GM23338 (cell line): ENCODE measurements around the gene ERVMER34-1. TPM values are rescaled to one million over a fixed set of nuclear protein-coding genes. Genes with fewer than 3 reads are reported as not detected.

Experiments used
- ATAC-seq: fragments of 200-7000 bp; cut with Tn5 transposase; 3 replicates; pipeline ENCODE4 v1.9.1; 2020
- DNase-seq: peaks from one replicate; pipeline ENCODE4 v3.0.0-alpha.2; 2015; ENCODE audit warnings: low spot score
- H2AFZ ChIP-seq: fragments of 200-600 bp; sonication (generic); 2 replicates; pipeline ENCODE4 v1.8.0; 2016; ENCODE audit warnings: antibody characterized with exemption, mild to moderate bottlenecking, moderate library complexity
- H3F3A ChIP-seq: fragments of 200-600 bp; sonication (generic); replicated peaks from 2 replicates; pipeline ENCODE4 v1.8.0; 2017; ENCODE audit warnings: antibody characterized with exemption, mixed run types, low read depth
- H3K27ac ChIP-seq: fragments of 200-600 bp; sonication (generic); 2 replicates; pipeline ENCODE4 v1.6.1; 2016; ENCODE audit warnings: low read depth
- H3K27me3 ChIP-seq: fragments of 200-600 bp; sonication (generic); 2 replicates; pipeline ENCODE4 v1.8.0; 2016; ENCODE audit warnings: mild to moderate bottlenecking, mixed run types, moderate library complexity; ENCODE audit not compliant: insufficient read depth
- H3K36me3 ChIP-seq: fragments of 200-600 bp; sonication (generic); 2 replicates; pipeline ENCODE4 v1.8.0; 2016; ENCODE audit warnings: mild to moderate bottlenecking; ENCODE audit not compliant: insufficient read depth
- H3K4me1 ChIP-seq: fragments of 200-600 bp; sonication (generic); 2 replicates; pipeline ENCODE4 v1.8.0; 2016; ENCODE audit warnings: mild to moderate bottlenecking, moderate library complexity; ENCODE audit not compliant: insufficient read depth
- H3K4me2 ChIP-seq: fragments of 200-600 bp; sonication (generic); 2 replicates; pipeline ENCODE4 v1.7.1; 2017; ENCODE audit warnings: mixed run types
- H3K4me3 ChIP-seq: fragments of 200-600 bp; sonication (generic); 2 replicates; pipeline ENCODE4 v1.6.1; 2016; ENCODE audit warnings: mixed run types
- H3K79me2 ChIP-seq: fragments of 200-600 bp; sonication (generic); replicated peaks from 2 replicates; pipeline ENCODE4 v1.8.0; 2017; ENCODE audit warnings: mild to moderate bottlenecking; ENCODE audit not compliant: insufficient read depth
- H3K9me2 ChIP-seq: fragments of 200-600 bp; sonication (generic); 2 replicates; pipeline ENCODE4 v1.8.0; 2017; ENCODE audit not compliant: insufficient read depth
- H4K20me1 ChIP-seq: fragments of 200-600 bp; sonication (generic); replicated peaks from 2 replicates; pipeline ENCODE4 v1.8.0; 2017; ENCODE audit warnings: mild to moderate bottlenecking; ENCODE audit not compliant: insufficient read depth
- H3K27ac Mint-ChIP-seq: 2 replicates; pipeline ENCODE4 v1.8.0; 2020; ENCODE audit warnings: inconsistent platforms, mild to moderate bottlenecking, moderate library complexity, mixed read lengths
- H3K27me3 Mint-ChIP-seq: 3 replicates; pipeline ENCODE4 v1.8.0; 2022; ENCODE audit warnings: low read depth, mild to moderate bottlenecking, moderate library complexity, mixed read lengths, inconsistent platforms; ENCODE audit not compliant: insufficient read depth, poor library complexity
- H3K36me3 Mint-ChIP-seq: 3 replicates; pipeline ENCODE4 v1.8.0; 2021; ENCODE audit warnings: low read depth, mild to moderate bottlenecking, inconsistent platforms, moderate library complexity, mixed read lengths
- H3K4me1 Mint-ChIP-seq: 3 replicates; pipeline ENCODE4 v1.8.0; 2020; ENCODE audit warnings: mild to moderate bottlenecking, inconsistent platforms, mixed read lengths
- H3K4me3 Mint-ChIP-seq: 3 replicates; pipeline ENCODE4 v1.8.0; 2021; ENCODE audit warnings: moderate library complexity, mild to moderate bottlenecking, inconsistent platforms, mixed read lengths
- H3K9me3 Mint-ChIP-seq: 3 replicates; pipeline ENCODE4 v1.8.0; 2020; ENCODE audit warnings: moderate library complexity, mild to moderate bottlenecking, inconsistent platforms, mixed read lengths
- CREB1 ChIP-seq: fragments of 250-450 bp; sonication (Bioruptor Pico); IDR thresholded peaks from 2 replicates; pipeline ENCODE4 v1.5.0; 2020; ENCODE audit warnings: low read depth, mild to moderate bottlenecking, moderate library complexity
- ETS1 ChIP-seq: IDR thresholded peaks from 2 replicates; pipeline ENCODE4 v1.6.1; 2016; ENCODE audit warnings: antibody characterized with exemption
- EZH2 ChIP-seq: fragments of 200-600 bp; sonication (generic); IDR thresholded peaks from one replicate; pipeline ENCODE4 v1.8.0; 2017; ENCODE audit warnings: antibody characterized with exemption, mild to moderate bottlenecking, low read depth; ENCODE audit not compliant: unreplicated experiment
- EZH2phosphoT487 ChIP-seq: fragments of 200-600 bp; sonication (generic); IDR thresholded peaks from one replicate; pipeline ENCODE4 v1.8.1; 2018; ENCODE audit warnings: antibody characterized with exemption; ENCODE audit not compliant: unreplicated experiment
- JUNB ChIP-seq: IDR thresholded peaks from one replicate; pipeline ENCODE4 v1.6.1; 2016; ENCODE audit warnings: antibody characterized with exemption; ENCODE audit not compliant: unreplicated experiment
- NANOG ChIP-seq: IDR thresholded peaks from 2 replicates; pipeline ENCODE4 v1.6.1; 2016; ENCODE audit warnings: antibody characterized with exemption, borderline replicate concordance
- STAT1 ChIP-seq: IDR thresholded peaks from one replicate; pipeline ENCODE4 v1.6.1; 2016; ENCODE audit warnings: antibody characterized with exemption; ENCODE audit not compliant: unreplicated experiment
- ZNF114 ChIP-seq: fragments of 250-450 bp; sonication (Bioruptor Pico); IDR thresholded peaks from 2 replicates; pipeline ENCODE4 v1.5.0; 2020; ENCODE audit warnings: mild to moderate bottlenecking, moderate library complexity
- ZNF331 ChIP-seq: fragments of 250-450 bp; sonication (Bioruptor Pico); IDR thresholded peaks from 2 replicates; pipeline ENCODE4 v1.5.0; 2020; ENCODE audit warnings: low read depth, mild to moderate bottlenecking, moderate library complexity
- polyA plus RNA-seq: library from polyadenylated mRNA; unstranded; fragments of >200 nt; fragmentation: Nextera tagmentation; extraction: Ambion mirVana; gene quantifications from 2 replicates; pipeline ENCODE4 v1.2.1, GENCODE V29; 2016
- total RNA-seq: library from RNA; depleted of rRNA; stranded (reverse); fragments of >200 nt; shearing (Covaris generic); gene quantifications from 2 replicates; pipeline ENCODE4 v1.2.3, GENCODE V29; 2014
- TF ChIP-seq, protein P1 (sequence below): IDR thresholded peaks from one replicate; pipeline ENCODE4 v1.6.1; 2018; ENCODE audit warnings: antibody characterized with exemption; ENCODE audit not compliant: unreplicated experiment
- TF ChIP-seq, protein P2 (sequence below), 2 experiments: fragments of 200-600 bp in 1 of 2; sonication (generic) in 1 of 2; conservative IDR thresholded peaks; 2 replicates each; pipeline versions ENCODE4 v1.5.1 to v1.6.1; 2016 to 2017; ENCODE audit warnings: antibody characterized with exemption in 2 of 2, low read depth in 2 of 2, mild to moderate bottlenecking in 2 of 2, moderate library complexity in 1 of 2
- TF ChIP-seq, protein P3 (sequence below): fragments of 250-450 bp; sonication (Bioruptor Pico); IDR thresholded peaks from 2 replicates; pipeline ENCODE4 v1.5.0; 2020; ENCODE audit warnings: mild to moderate bottlenecking, moderate library complexity

Gene ERVMER34-1
- total and polyA plus RNA-seq, 2 experiments from 2014 or later: 15.9 to 34.1 TPM

DNA sequence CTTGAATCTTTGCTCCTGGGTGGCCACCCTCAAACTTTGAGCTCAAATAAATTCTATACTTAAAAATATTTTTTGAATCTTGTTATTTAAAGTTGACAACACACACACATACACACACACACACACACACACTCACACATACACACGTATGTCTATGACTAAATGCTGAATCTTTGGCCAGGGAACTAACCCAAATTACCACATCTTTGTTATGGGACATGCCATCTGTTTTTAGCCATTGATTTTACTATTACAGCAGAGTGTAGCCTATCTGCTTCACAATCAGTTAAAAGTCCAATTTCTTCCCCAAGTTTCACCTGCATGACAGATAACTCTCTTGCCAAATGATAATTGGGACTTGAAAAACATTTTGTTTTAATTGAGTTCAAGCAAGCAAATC is 47.1 kb downstream of the ERVMER34-1 start (continued):
- TF ChIP-seq ETS1: no peak

- Histone ChIP-seq H2AFZ (no peak overlapping the region), H3K36me3 (no peaks in the 10 kb centered on the region), H3K27ac (no peak overlapping the region), H3K27me3 (no peaks in the 10 kb centered on the region), H3K9me2 (no peaks in the 10 kb centered on the region; the same call in 1 of the 2 replicates), H3K4me3 (no peak overlapping the region), H3K4me1 (peaks cover 11% of the 10 kb centered on the region; the same call in 1 of the 2 replicates), H3K4me2 (no peak overlapping the region), H4K20me1 (no peaks in the 10 kb centered on the region), H3K79me2 (no peaks in the 10 kb centered on the region), H3F3A (no peaks in the 10 kb centered on the region)
- no peak overlapping the region for H3K27ac Mint-ChIP-seq
- peaks cover 5% of the 10 kb centered on the region; the same call in 2 of the 3 replicates for H3K4me1 Mint-ChIP-seq
- DNase-seq (no peak), ATAC-seq (no peak)
- H3K9me3 Mint-ChIP-seq: no peaks in the 10 kb centered on the region
- H3K27me3 Mint-ChIP-seq: no peaks in the 10 kb centered on the region
- no peak overlapping the region for H3K4me3 Mint-ChIP-seq
- H3K36me3 Mint-ChIP-seq: no peaks in the 10 kb centered on the region
- TF ChIP-seq, protein P1, sequence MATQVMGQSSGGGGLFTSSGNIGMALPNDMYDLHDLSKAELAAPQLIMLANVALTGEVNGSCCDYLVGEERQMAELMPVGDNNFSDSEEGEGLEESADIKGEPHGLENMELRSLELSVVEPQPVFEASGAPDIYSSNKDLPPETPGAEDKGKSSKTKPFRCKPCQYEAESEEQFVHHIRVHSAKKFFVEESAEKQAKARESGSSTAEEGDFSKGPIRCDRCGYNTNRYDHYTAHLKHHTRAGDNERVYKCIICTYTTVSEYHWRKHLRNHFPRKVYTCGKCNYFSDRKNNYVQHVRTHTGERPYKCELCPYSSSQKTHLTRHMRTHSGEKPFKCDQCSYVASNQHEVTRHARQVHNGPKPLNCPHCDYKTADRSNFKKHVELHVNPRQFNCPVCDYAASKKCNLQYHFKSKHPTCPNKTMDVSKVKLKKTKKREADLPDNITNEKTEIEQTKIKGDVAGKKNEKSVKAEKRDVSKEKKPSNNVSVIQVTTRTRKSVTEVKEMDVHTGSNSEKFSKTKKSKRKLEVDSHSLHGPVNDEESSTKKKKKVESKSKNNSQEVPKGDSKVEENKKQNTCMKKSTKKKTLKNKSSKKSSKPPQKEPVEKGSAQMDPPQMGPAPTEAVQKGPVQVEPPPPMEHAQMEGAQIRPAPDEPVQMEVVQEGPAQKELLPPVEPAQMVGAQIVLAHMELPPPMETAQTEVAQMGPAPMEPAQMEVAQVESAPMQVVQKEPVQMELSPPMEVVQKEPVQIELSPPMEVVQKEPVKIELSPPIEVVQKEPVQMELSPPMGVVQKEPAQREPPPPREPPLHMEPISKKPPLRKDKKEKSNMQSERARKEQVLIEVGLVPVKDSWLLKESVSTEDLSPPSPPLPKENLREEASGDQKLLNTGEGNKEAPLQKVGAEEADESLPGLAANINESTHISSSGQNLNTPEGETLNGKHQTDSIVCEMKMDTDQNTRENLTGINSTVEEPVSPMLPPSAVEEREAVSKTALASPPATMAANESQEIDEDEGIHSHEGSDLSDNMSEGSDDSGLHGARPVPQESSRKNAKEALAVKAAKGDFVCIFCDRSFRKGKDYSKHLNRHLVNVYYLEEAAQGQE: no peak
- TF ChIP-seq ZNF331 (no peak), EZH2 (no peak), EZH2phosphoT487 (no peak), STAT1 (no peak), ETS1 (no peak), JUNB (no peak), CREB1 (CRISPR knock-in tag) (no peak), NANOG (no peak), ZNF114 (CRISPR knock-in tag) (no peak)
- TF ChIP-seq, protein P2, sequence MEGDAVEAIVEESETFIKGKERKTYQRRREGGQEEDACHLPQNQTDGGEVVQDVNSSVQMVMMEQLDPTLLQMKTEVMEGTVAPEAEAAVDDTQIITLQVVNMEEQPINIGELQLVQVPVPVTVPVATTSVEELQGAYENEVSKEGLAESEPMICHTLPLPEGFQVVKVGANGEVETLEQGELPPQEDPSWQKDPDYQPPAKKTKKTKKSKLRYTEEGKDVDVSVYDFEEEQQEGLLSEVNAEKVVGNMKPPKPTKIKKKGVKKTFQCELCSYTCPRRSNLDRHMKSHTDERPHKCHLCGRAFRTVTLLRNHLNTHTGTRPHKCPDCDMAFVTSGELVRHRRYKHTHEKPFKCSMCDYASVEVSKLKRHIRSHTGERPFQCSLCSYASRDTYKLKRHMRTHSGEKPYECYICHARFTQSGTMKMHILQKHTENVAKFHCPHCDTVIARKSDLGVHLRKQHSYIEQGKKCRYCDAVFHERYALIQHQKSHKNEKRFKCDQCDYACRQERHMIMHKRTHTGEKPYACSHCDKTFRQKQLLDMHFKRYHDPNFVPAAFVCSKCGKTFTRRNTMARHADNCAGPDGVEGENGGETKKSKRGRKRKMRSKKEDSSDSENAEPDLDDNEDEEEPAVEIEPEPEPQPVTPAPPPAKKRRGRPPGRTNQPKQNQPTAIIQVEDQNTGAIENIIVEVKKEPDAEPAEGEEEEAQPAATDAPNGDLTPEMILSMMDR (conservative IDR thresholded peaks at IDR 0.05; ENCODE audit: low read depth in 2 of 2): no peak
- TF ChIP-seq, protein P3, sequence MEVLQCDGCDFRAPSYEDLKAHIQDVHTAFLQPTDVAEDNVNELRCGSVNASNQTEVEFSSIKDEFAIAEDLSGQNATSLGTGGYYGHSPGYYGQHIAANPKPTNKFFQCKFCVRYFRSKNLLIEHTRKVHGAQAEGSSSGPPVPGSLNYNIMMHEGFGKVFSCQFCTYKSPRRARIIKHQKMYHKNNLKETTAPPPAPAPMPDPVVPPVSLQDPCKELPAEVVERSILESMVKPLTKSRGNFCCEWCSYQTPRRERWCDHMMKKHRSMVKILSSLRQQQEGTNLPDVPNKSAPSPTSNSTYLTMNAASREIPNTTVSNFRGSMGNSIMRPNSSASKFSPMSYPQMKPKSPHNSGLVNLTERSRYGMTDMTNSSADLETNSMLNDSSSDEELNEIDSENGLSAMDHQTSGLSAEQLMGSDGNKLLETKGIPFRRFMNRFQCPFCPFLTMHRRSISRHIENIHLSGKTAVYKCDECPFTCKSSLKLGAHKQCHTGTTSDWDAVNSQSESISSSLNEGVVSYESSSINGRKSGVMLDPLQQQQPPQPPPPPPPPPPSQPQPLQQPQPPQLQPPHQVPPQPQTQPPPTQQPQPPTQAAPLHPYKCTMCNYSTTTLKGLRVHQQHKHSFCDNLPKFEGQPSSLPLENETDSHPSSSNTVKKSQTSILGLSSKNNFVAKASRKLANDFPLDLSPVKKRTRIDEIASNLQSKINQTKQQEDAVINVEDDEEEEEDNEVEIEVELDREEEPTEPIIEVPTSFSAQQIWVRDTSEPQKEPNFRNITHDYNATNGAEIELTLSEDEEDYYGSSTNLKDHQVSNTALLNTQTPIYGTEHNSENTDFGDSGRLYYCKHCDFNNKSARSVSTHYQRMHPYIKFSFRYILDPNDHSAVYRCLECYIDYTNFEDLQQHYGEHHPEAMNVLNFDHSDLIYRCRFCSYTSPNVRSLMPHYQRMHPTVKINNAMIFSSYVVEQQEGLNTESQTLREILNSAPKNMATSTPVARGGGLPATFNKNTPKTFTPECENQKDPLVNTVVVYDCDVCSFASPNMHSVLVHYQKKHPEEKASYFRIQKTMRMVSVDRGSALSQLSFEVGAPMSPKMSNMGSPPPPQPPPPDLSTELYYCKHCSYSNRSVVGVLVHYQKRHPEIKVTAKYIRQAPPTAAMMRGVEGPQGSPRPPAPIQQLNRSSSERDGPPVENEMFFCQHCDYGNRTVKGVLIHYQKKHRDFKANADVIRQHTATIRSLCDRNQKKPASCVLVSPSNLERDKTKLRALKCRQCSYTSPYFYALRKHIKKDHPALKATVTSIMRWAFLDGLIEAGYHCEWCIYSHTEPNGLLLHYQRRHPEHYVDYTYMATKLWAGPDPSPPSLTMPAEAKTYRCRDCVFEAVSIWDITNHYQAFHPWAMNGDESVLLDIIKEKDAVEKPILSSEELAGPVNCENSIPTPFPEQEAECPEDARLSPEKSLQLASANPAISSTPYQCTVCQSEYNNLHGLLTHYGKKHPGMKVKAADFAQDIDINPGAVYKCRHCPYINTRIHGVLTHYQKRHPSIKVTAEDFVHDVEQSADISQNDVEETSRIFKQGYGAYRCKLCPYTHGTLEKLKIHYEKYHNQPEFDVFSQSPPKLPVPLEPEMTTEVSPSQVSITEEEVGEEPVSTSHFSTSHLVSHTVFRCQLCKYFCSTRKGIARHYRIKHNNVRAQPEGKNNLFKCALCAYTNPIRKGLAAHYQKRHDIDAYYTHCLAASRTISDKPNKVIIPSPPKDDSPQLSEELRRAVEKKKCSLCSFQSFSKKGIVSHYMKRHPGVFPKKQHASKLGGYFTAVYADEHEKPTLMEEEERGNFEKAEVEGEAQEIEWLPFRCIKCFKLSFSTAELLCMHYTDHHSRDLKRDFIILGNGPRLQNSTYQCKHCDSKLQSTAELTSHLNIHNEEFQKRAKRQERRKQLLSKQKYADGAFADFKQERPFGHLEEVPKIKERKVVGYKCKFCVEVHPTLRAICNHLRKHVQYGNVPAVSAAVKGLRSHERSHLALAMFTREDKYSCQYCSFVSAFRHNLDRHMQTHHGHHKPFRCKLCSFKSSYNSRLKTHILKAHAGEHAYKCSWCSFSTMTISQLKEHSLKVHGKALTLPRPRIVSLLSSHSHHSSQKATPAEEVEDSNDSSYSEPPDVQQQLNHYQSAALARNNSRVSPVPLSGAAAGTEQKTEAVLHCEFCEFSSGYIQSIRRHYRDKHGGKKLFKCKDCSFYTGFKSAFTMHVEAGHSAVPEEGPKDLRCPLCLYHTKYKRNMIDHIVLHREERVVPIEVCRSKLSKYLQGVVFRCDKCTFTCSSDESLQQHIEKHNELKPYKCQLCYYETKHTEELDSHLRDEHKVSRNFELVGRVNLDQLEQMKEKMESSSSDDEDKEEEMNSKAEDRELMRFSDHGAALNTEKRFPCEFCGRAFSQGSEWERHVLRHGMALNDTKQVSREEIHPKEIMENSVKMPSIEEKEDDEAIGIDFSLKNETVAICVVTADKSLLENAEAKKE (CRISPR knock-in tag): no peak
Observed at GRCh38 chr4:52701207-52701606, 50.0 kb downstream of the ERVMER34-1 start.
